Neural crest cell (in vitro differentiated cells): ENCODE measurements around the gene PPP1R1B. TPM values are rescaled to one million over a fixed set of nuclear protein-coding genes. Genes with fewer than 3 reads are reported as not detected.

Experiments used
- DNase-seq: peaks from one replicate; pipeline ENCODE4 v3.0.0; 2021; ENCODE audit warnings: low read depth, mixed read lengths, low spot score
- H3K27ac Mint-ChIP-seq: one replicate; pipeline ENCODE4 v1.8.0; 2021; ENCODE audit warnings: mild to moderate bottlenecking, mixed read lengths; ENCODE audit not compliant: unreplicated experiment
- H3K27me3 Mint-ChIP-seq: 2 replicates; pipeline ENCODE4 v1.8.0; 2021; ENCODE audit warnings: low read depth, mild to moderate bottlenecking, mixed read lengths
- H3K36me3 Mint-ChIP-seq: 2 replicates; pipeline ENCODE4 v1.8.0; 2021; ENCODE audit warnings: low read depth, mild to moderate bottlenecking, mixed read lengths
- H3K4me1 Mint-ChIP-seq: 2 replicates; pipeline ENCODE4 v1.8.0; 2021; ENCODE audit warnings: mixed read lengths
- H3K4me3 Mint-ChIP-seq: one replicate; pipeline ENCODE4 v1.8.0; 2021; ENCODE audit warnings: mild to moderate bottlenecking, mixed read lengths
- H3K9me3 Mint-ChIP-seq: 2 replicates; pipeline ENCODE4 v1.8.0; 2021; ENCODE audit warnings: mixed read lengths
- CTCF ChIP-seq: fragments of 200-600 bp; sonication (generic); conservative IDR thresholded peaks from 2 replicates; pipeline ENCODE4 v1.5.0; 2021; ENCODE audit warnings: antibody characterized with exemption, mild to moderate bottlenecking
- total RNA-seq: library from RNA; stranded (reverse); gene quantifications from 2 replicates; pipeline ENCODE4 v1.2.1, GENCODE V29; 2021

The PPP1R1B gene
- total RNA-seq, 1 donor from 2014 or later = not detected

DNA sequence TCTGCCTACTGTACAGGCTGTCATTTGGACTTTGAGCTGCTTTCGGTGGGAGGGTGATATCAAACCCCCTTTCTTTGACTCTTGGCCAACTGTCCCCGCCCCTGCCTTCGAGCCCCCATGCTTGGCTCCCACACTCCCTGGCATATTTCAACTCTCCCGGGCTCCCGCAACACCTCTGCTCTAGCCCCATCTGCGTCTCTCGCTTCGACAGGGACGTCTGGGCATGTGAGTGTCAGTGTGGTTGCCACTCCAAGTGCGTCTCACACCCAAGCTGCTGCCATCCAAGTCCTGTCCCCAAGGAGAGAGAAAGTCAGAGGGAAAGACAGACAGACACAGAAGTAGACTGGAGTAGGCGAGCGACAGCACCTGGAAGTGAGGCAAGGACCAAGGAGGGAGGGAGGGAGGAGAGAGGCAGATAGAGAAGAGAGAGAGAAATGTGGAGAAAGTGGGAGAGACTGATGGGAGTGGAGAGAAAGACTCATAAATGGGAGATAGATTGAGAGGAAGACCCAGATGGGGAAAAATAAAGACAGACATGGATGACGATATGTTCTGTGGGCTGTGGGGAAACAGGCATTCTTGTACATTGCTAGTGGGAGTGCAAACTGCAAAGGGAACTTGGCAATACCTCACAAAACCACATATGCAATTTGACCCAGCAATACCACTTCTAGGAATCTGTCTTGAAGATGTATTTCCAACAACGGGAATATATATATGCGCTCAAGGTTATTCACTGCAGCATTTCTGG lies 22.0 kb downstream of the PPP1R1B start:
- TF ChIP-seq CTCF = no peak
- no peak for DNase-seq
- peaks cover 3% of the 10 kb centered on the region for H3K36me3 Mint-ChIP-seq
- H3K9me3 Mint-ChIP-seq = no peaks in the 10 kb centered on the region
- H3K27ac Mint-ChIP-seq = peak overlapping the region; percentile 63
- H3K4me3 Mint-ChIP-seq = no peak overlapping the region
- H3K4me1 Mint-ChIP-seq = peaks cover 39% of the 10 kb centered on the region
- H3K27me3 Mint-ChIP-seq = no peaks in the 10 kb centered on the region

GRCh38 chr17:39650121-39650579 lies 23.4 kb downstream of the PPP1R1B start:
- peaks cover 49% of the 10 kb centered on the region for H3K4me1 Mint-ChIP-seq
- no peak overlapping the region for H3K27ac Mint-ChIP-seq
- no peak for DNase-seq
- peaks cover 3% of the 10 kb centered on the region for H3K36me3 Mint-ChIP-seq
- TF ChIP-seq CTCF = no peak
- H3K4me3 Mint-ChIP-seq = no peak overlapping the region
- H3K27me3 Mint-ChIP-seq = no peaks in the 10 kb centered on the region
- H3K9me3 Mint-ChIP-seq = no peaks in the 10 kb centered on the region

GRCh38 chr17:39651923-39652586 lies 25.3 kb downstream of the PPP1R1B start:
- TF ChIP-seq CTCF = no peak
- H3K4me1 Mint-ChIP-seq = peaks cover 48% of the 10 kb centered on the region

GRCh38 chr17:39652587-39653315 lies 26.0 kb downstream of the PPP1R1B start:
- H3K27me3 Mint-ChIP-seq = no peaks in the 10 kb centered on the region
- peak overlapping the region; percentile 85 for H3K27ac Mint-ChIP-seq
- H3K9me3 Mint-ChIP-seq = no peaks in the 10 kb centered on the region
- peaks cover 48% of the 10 kb centered on the region for H3K4me1 Mint-ChIP-seq
- H3K36me3 Mint-ChIP-seq = peaks cover 3% of the 10 kb centered on the region
- DNase-seq = no peak
- H3K4me3 Mint-ChIP-seq = peak overlapping the region; percentile 29
- no peak for TF ChIP-seq CTCF

More at GRCh38 chr17:39651923-39652586, 25.3 kb downstream of the PPP1R1B start:
- DNase-seq = no peak
- Mint-ChIP-seq H3K27ac (peak overlapping the region; percentile 85), H3K9me3 (no peaks in the 10 kb centered on the region), H3K4me3 (peak overlapping the region; percentile 29), H3K36me3 (peaks cover 3% of the 10 kb centered on the region), H3K27me3 (no peaks in the 10 kb centered on the region)

GRCh38 chr17:39653316-39653661 lies 26.5 kb downstream of the PPP1R1B start:
- H3K36me3 Mint-ChIP-seq = peaks cover 3% of the 10 kb centered on the region
- no peaks in the 10 kb centered on the region for H3K9me3 Mint-ChIP-seq
- DNase-seq = no peak
- peaks cover 48% of the 10 kb centered on the region for H3K4me1 Mint-ChIP-seq
- no peaks in the 10 kb centered on the region for H3K27me3 Mint-ChIP-seq
- no peak for TF ChIP-seq CTCF
- H3K4me3 Mint-ChIP-seq = no peak overlapping the region
- H3K27ac Mint-ChIP-seq = peak overlapping the region; percentile 85
